A549 (cell line): ENCODE results near the gene UGT1A7. TPM values are rescaled to one million over a fixed set of nuclear protein-coding genes. Genes with fewer than 3 reads are reported as not detected.

Source experiments
- ATAC-seq, 2 experiments: fragments of 200-7000 bp in 1 of 2; fragments of >200 bp in 1 of 2; cut with Nextera tagmentation in 1 of 2; cut with Tn5 transposase in 1 of 2; 3 replicates each; pipeline versions ENCODE4 v1.8.0 to v1.9.1; 2018 to 2020; ENCODE audit warnings: mild to moderate bottlenecking in 1 of 2, moderate library complexity in 1 of 2
- CTCF ChIA-PET: fragments of 300-600 bp; sonication (Branson Sonifier 250); formaldehyde crosslinking; extraction: SDS; loops from one replicate; lab custom pipeline; 2021; ENCODE audit warnings: antibody characterized with exemption, inconsistent platforms; lab: Yijun Ruan, JAX
- POLR2A ChIA-PET: fragments of 350-600 bp; formaldehyde crosslinking; extraction: SDS; loops from one replicate; lab custom pipeline; 2021; ENCODE audit warnings: antibody characterized with exemption, inconsistent platforms; lab: Yijun Ruan, JAX
- DNase-seq, 2 experiments: peaks; one replicate each; pipeline versions ENCODE4 v3.0.0 to v3.0.0-alpha.2; 2011 to 2016; ENCODE audit warnings: low read depth in 1 of 2, low spot score in 1 of 2
- FAIRE-seq: peaks from 2 replicates; lab custom pipeline; 2011; peaks lifted over from hg19 to GRCh38; lab: Jason Lieb, UNC
- H3K27ac ChIP-seq, 2 experiments: fragments of >200 bp; sonication (Bioruptor Twin); formaldehyde crosslinking; 3 replicates each; pipeline ENCODE4 v1.5.1; 2016 to 2017
- H3K4me1 ChIP-seq: fragments of >200 bp; sonication (Bioruptor Twin); formaldehyde crosslinking; 3 replicates; pipeline ENCODE4 v1.6.1; 2016
- H3K4me2 ChIP-seq: fragments of >200 bp; sonication (Bioruptor Twin); formaldehyde crosslinking; 3 replicates; pipeline ENCODE4 v1.6.1; 2016
- H3K4me3 ChIP-seq: fragments of >200 bp; sonication (Bioruptor Twin); formaldehyde crosslinking; 3 replicates; pipeline ENCODE4 v1.5.1; 2016
- H3K9me3 ChIP-seq: fragments of >200 bp; sonication (Bioruptor Twin); formaldehyde crosslinking; 3 replicates; pipeline ENCODE4 v1.6.1; 2016
- ATOH8 ChIP-seq: fragments of 250-450 bp; sonication (Bioruptor Pico); IDR thresholded peaks from 2 replicates; pipeline ENCODE4 v1.5.0; 2020; ENCODE audit warnings: low read depth, mild to moderate bottlenecking, moderate library complexity
- CBX2 ChIP-seq: fragments of 200-600 bp; sonication (generic); IDR thresholded peaks from 2 replicates; pipeline ENCODE4 v1.6.1; 2016; ENCODE audit warnings: low read depth, mild to moderate bottlenecking, borderline replicate concordance
- CHD4 ChIP-seq: fragments of 200-600 bp; sonication (generic); IDR thresholded peaks from 2 replicates; pipeline ENCODE4 v1.6.1; 2016; ENCODE audit warnings: antibody characterized with exemption, mild to moderate bottlenecking, borderline replicate concordance
- CTCF ChIP-seq: fragments of >200 bp; sonication (Bioruptor Twin); formaldehyde crosslinking; IDR thresholded peaks from 3 replicates; pipeline ENCODE4 v1.5.1; 2016
- EHMT2 ChIP-seq: fragments of 200-600 bp; sonication (generic); IDR thresholded peaks from 2 replicates; pipeline ENCODE4 v1.6.1; 2016; ENCODE audit warnings: antibody characterized with exemption, low read depth, mild to moderate bottlenecking, moderate library complexity
- ELK1 ChIP-seq: fragments of 150-350 bp; IDR thresholded peaks from 2 replicates; pipeline ENCODE4 v1.6.1; 2014; ENCODE audit warnings: low read depth, mild to moderate bottlenecking, low read length
- EP300 ChIP-seq, 2 experiments: fragments of >200 bp; sonication (Bioruptor Twin); formaldehyde crosslinking; IDR thresholded peaks; 2 replicates in 1 of 2; 3 replicates in 1 of 2; pipeline ENCODE4 v1.6.1; 2016 to 2017
- ESRRA ChIP-seq: fragments of 150-350 bp; IDR thresholded peaks from 2 replicates; pipeline ENCODE4 v1.6.1; 2014; ENCODE audit warnings: mild to moderate bottlenecking, low read length, borderline replicate concordance
- FOSB ChIP-seq: fragments of 250-450 bp; sonication (Bioruptor Pico); IDR thresholded peaks from 2 replicates; pipeline ENCODE4 v1.5.0; 2020; ENCODE audit warnings: mild to moderate bottlenecking, moderate library complexity
- FOXS1 ChIP-seq: fragments of 250-450 bp; sonication (Bioruptor Pico); IDR thresholded peaks from 2 replicates; pipeline ENCODE4 v1.5.0; 2020; ENCODE audit warnings: mild to moderate bottlenecking, moderate library complexity
- HDAC2 ChIP-seq: fragments of 200-600 bp; sonication (generic); IDR thresholded peaks from 2 replicates; pipeline ENCODE4 v1.6.1; 2016
- HMGXB4 ChIP-seq: fragments of 250-450 bp; sonication (Bioruptor Pico); IDR thresholded peaks from 2 replicates; pipeline ENCODE4 v1.5.0; 2021; ENCODE audit warnings: mild to moderate bottlenecking, moderate library complexity, borderline replicate concordance
- HOXA7 ChIP-seq: fragments of 250-450 bp; sonication (Bioruptor Pico); IDR thresholded peaks from 2 replicates; pipeline ENCODE4 v1.5.0; 2020; ENCODE audit warnings: mild to moderate bottlenecking, moderate library complexity
- HOXB5 ChIP-seq: fragments of 250-450 bp; sonication (Bioruptor Pico); IDR thresholded peaks from 2 replicates; pipeline ENCODE4 v1.5.0; 2020; ENCODE audit warnings: mild to moderate bottlenecking, moderate library complexity
- KDM1A ChIP-seq: fragments of 200-600 bp; sonication (generic); IDR thresholded peaks from 2 replicates; pipeline ENCODE4 v1.6.1; 2016; ENCODE audit warnings: low read depth, mild to moderate bottlenecking
- KDM5A ChIP-seq: fragments of 200-600 bp; sonication (generic); IDR thresholded peaks from 2 replicates; pipeline ENCODE4 v1.6.1; 2016; ENCODE audit warnings: antibody characterized with exemption, mild to moderate bottlenecking
- MAFK ChIP-seq: fragments of 450-650 bp; IDR thresholded peaks from 2 replicates; pipeline ENCODE4 v1.6.1; 2014; ENCODE audit not compliant: partially characterized antibody
- PHF8 ChIP-seq: fragments of 200-600 bp; sonication (generic); IDR thresholded peaks from 2 replicates; pipeline ENCODE4 v1.6.1; 2016; ENCODE audit warnings: low read depth, mild to moderate bottlenecking, antibody characterized with exemption, moderate library complexity, borderline replicate concordance
- POLR2A ChIP-seq: IDR thresholded peaks from 2 replicates; pipeline ENCODE4 v1.6.1; 2012; ENCODE audit warnings: mild to moderate bottlenecking, low read length
- SMC3 ChIP-seq: fragments of >200 bp; sonication (Bioruptor Twin); formaldehyde crosslinking; IDR thresholded peaks from 3 replicates; pipeline ENCODE4 v1.6.1; 2018; ENCODE audit warnings: inconsistent platforms
- ZC3H11A ChIP-seq: fragments of 450-650 bp; IDR thresholded peaks from 2 replicates; pipeline ENCODE4 v1.6.1; 2014; ENCODE audit warnings: antibody characterized with exemption, mild to moderate bottlenecking
- ZFP36 ChIP-seq: fragments of 450-650 bp; IDR thresholded peaks from 2 replicates; pipeline ENCODE4 v1.6.1; 2014; ENCODE audit warnings: borderline replicate concordance; ENCODE audit not compliant: partially characterized antibody
- ZSCAN20 ChIP-seq: fragments of 250-450 bp; sonication (Bioruptor Pico); IDR thresholded peaks from 2 replicates; pipeline ENCODE4 v1.8.0; 2022; ENCODE audit warnings: mild to moderate bottlenecking, moderate library complexity
- WGBS: methylation state at CpG from one replicate; pipeline ENCODE4 v1.1.6; 2017; ENCODE audit errors: missing lambda C conversion rate; 5-methylcytosine and 5-hydroxymethylcytosine counted together
- polyA plus RNA-seq, 4 experiments: library from polyadenylated mRNA; depleted of rRNA in 3 of 4; stranded (reverse); fragments of >200 nt; fragmentation: RNase III in 1 of 4; extraction: RNeasy Plus Mini Kit Qiagen cat#74134 plus additional on column Dnase treatment in 1 of 4; gene quantifications; 2 replicates in 3 of 4; 3 replicates in 1 of 4; pipeline ENCODE4 v1.2.3, GENCODE V29; 2011 to 2017

UGT1A7 gene
- polyA plus RNA-seq, 2 of the 4 experiments (the other 2 are of a cell fraction): 8.9 to 9.8 TPM

GRCh38 chr2:233817995-233818638 is 136.4 kb downstream of the UGT1A7 start:
- peak overlapping the region; percentile 51 to 81; a peak in 5 of 6 replicates for H3K27ac ChIP-seq
- peaks cover 25% of the 10 kb centered on the region for H3K4me1 ChIP-seq
- no peak for TF ChIP-seq ATOH8
- TF ChIP-seq HOXA7 (CRISPR knock-in tag): no peak
- TF ChIP-seq POLR2A: no peak
- TF ChIP-seq HDAC2: no peak
- TF ChIP-seq FOXS1 (CRISPR knock-in tag): no peak
- no peak for TF ChIP-seq FOSB (CRISPR knock-in tag)
- TF ChIP-seq KDM5A: no peak
- TF ChIP-seq ZC3H11A: no peak
- no peak for TF ChIP-seq ZFP36
- no peak for TF ChIP-seq HOXB5 (CRISPR knock-in tag)
- CTCF ChIA-PET: interaction anchor here (1.1 to 1.2 kb wide), 2 partner anchors 14 to 15 kb away, joined by 3 read pairs; no protein-coding TSS in a partner anchor
- no peak overlapping the region for H3K4me2 ChIP-seq
- POLR2A ChIA-PET: no interaction called here
- ATAC-seq (no peak), DNase-seq (no peak), FAIRE-seq (no peak)
- H3K9me3 ChIP-seq: no peaks in the 10 kb centered on the region
- no peak overlapping the region for H3K4me3 ChIP-seq
- WGBS: 88% methylated on average over 11 of the region's 11 CpGs

- TF ChIP-seq MAFK: no peak
- TF ChIP-seq EHMT2: no peak
- no peak for TF ChIP-seq SMC3
- TF ChIP-seq HMGXB4: no peak
- TF ChIP-seq CTCF: no peak
- TF ChIP-seq EP300 (IDR thresholded peaks at IDR 0.05): no peak
- TF ChIP-seq ESRRA: no peak
- no peak for TF ChIP-seq ZFP36
- TF ChIP-seq CHD4: no peak
- no peak for TF ChIP-seq ZSCAN20 (CRISPR knock-in tag)
- TF ChIP-seq CBX2: no peak
- no peak for TF ChIP-seq ELK1
- TF ChIP-seq PHF8: no peak
- TF ChIP-seq KDM1A: no peak
- FAIRE-seq: no peak
- Histone ChIP-seq H3K27ac (peak overlapping the region in 1 of 2 experiments; percentile 81; a peak in 4 of 6 replicates), H3K4me1 (peaks cover 33% of the 10 kb centered on the region), H3K9me3 (no peaks in the 10 kb centered on the region), H3K4me3 (no peak overlapping the region), H3K4me2 (no peak overlapping the region)
- CTCF ChIA-PET: interaction anchor here (1.2 kb wide), 1 partner anchor 13 kb away, joined by 3 read pairs; no protein-coding TSS in a partner anchor
- WGBS: 79% methylated on average over 14 of the region's 17 CpGs
- no peak for DNase-seq
- POLR2A ChIA-PET: no interaction called here
- ATAC-seq: no peak
Observed at GRCh38 chr2:233818639-233819621, 137.2 kb downstream of the UGT1A7 start.
